WERI-Rb-1 (cell line): ENCODE measurements around the gene CFAP73.
"Not testable (repeated sequence)": the region's sequence is repeated elsewhere in the genome, so short reads cannot be mapped to it uniquely, and the experiment has no call there.

ENCODE experiments used
- DNase-seq: peaks from one replicate; pipeline ENCODE4 v3.0.0-alpha.2; 2020
- H3K27ac ChIP-seq: fragments of 250-450 bp; sonication (Bioruptor Pico); 2 replicates; pipeline ENCODE4 v1.5.1; 2020; ENCODE audit warnings: mild to moderate bottlenecking, moderate library complexity
- H3K27me3 ChIP-seq: fragments of 250-450 bp; sonication (Bioruptor Pico); 2 replicates; pipeline ENCODE4 v1.5.1; 2021; ENCODE audit warnings: mild to moderate bottlenecking, low read depth, moderate library complexity; ENCODE audit not compliant: insufficient read depth, severe bottlenecking
- H3K36me3 ChIP-seq: fragments of 250-450 bp; sonication (Bioruptor Pico); 2 replicates; pipeline ENCODE4 v1.5.1; 2020; ENCODE audit warnings: mild to moderate bottlenecking, moderate library complexity
- H3K4me3 ChIP-seq: 2 replicates; pipeline ENCODE4 v1.5.1; 2011; ENCODE audit warnings: low read depth, mild to moderate bottlenecking, control low read depth, low read length
- H3K9me3 ChIP-seq: fragments of 250-450 bp; sonication (Bioruptor Pico); 2 replicates; pipeline ENCODE4 v1.5.1; 2021; ENCODE audit warnings: mild to moderate bottlenecking, moderate library complexity; ENCODE audit not compliant: severe bottlenecking
- TF ChIP-seq, protein P1 (sequence below): IDR thresholded peaks from 2 replicates; pipeline ENCODE4 v1.5.1; 2011; ENCODE audit warnings: low read depth, mild to moderate bottlenecking, control low read depth, inconsistent platforms, low read length

CFAP73 gene

DNA sequence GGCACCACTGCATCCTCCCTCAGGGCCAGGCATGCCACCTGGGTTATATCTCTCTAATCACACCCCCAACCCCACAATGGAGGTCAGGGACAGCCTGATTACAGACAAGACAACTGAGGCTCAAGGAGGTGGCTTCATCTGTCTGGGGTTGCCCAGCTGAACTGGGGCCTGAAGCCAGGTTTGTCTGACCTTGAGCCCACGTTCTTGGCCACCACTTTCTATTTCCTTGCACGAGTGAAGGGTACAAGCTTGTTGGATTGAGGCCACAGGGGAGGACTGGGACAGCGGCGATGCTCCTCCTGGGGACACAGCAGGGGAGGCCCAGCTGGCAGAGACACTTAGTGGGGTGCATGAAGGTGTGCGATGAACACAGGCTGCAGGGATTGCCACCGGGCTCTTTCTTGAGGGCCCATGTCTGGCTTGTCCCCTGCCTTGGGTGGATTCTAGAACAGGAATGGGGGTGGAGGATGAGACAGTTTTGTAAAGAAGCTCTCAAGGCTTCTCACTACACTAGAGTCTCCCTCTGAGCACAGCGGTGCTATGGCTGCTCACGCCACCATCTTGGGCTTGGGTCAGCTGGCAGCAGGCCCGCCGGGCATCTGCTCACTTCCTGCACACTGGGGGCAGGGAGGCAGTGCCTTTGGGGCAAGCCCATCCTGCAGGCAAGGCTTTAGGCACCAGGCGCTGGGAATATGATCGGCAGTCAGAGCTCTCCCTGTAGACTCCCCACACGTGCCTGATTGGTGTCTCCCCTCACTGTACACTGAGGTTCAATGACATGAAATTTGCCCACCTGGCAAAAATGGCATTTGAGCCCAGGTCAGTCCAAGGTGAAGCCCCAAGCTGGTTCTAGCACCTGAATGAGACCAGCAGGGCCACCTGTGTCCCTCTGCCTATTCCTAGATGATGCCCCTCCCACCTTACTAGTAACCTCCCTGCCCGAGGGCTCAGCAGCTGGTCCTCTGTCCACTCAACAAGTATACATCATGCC, 52.0 kb downstream of the CFAP73 start:
- TF ChIP-seq, protein P1, sequence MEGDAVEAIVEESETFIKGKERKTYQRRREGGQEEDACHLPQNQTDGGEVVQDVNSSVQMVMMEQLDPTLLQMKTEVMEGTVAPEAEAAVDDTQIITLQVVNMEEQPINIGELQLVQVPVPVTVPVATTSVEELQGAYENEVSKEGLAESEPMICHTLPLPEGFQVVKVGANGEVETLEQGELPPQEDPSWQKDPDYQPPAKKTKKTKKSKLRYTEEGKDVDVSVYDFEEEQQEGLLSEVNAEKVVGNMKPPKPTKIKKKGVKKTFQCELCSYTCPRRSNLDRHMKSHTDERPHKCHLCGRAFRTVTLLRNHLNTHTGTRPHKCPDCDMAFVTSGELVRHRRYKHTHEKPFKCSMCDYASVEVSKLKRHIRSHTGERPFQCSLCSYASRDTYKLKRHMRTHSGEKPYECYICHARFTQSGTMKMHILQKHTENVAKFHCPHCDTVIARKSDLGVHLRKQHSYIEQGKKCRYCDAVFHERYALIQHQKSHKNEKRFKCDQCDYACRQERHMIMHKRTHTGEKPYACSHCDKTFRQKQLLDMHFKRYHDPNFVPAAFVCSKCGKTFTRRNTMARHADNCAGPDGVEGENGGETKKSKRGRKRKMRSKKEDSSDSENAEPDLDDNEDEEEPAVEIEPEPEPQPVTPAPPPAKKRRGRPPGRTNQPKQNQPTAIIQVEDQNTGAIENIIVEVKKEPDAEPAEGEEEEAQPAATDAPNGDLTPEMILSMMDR, result no peak
- DNase-seq, result no peak
- H3K27ac ChIP-seq, result no peak overlapping the region
- H3K36me3 ChIP-seq, result no peaks in the 10 kb centered on the region
- H3K4me3 ChIP-seq, result no peak overlapping the region
- H3K27me3 ChIP-seq, result no peaks in the 10 kb centered on the region
- H3K9me3 ChIP-seq, result no peaks in the 10 kb centered on the region

DNA sequence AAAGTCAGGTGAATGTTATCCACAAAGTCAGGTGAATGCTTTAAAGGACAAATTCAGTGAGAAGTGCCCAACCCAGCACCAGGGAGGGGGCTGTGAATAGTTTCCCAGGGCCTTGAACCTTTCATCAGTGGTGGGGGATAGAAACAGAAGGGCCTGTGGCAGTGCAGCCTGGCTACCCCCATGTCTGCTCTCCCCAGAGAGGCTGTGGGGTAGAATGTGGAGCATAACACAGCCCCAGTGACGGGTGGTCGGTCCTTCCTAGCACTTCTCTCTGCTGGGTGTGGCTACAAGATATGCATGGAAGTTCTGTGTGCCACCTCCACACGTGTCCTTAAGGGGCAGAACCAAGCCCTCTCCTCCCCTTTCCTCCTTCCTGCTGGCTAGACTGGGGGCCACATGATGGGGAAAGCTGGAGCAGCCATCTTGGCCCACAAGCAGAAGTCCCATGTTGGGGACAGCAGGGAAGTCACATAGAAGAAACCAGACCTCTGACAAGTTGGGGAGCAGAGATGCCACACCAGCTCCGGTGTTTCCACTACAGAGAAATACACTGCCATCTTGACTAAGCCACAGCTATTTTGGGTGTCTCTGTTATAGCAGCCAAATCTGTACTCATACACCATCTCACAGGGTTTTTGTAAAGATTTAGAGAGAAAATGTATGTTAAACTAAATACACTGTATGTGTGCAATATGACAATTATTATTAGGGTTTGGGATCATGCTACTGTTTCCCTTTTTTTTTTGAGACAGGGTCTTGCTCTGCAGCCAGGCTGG, 53.0 kb downstream of the CFAP73 start:
- DNase-seq, result no peak
- Histone ChIP-seq H3K36me3 (no peaks in the 10 kb centered on the region), H3K27me3 (no peaks in the 10 kb centered on the region), H3K4me3 (no peak overlapping the region), H3K27ac (no peak overlapping the region), H3K9me3 (no peaks in the 10 kb centered on the region)
- TF ChIP-seq, protein P1, result no peak

- no peaks in the 10 kb centered on the region for H3K36me3 ChIP-seq
- DNase-seq, result no peak
- no peaks in the 10 kb centered on the region for H3K27me3 ChIP-seq
- no peaks in the 10 kb centered on the region for H3K9me3 ChIP-seq
- no peak overlapping the region for H3K4me3 ChIP-seq
- no peak overlapping the region for H3K27ac ChIP-seq
- TF ChIP-seq, protein P1, result no peak
Measured at GRCh38 chr12:113203852-113204760, 54.6 kb downstream of the CFAP73 start.

DNA sequence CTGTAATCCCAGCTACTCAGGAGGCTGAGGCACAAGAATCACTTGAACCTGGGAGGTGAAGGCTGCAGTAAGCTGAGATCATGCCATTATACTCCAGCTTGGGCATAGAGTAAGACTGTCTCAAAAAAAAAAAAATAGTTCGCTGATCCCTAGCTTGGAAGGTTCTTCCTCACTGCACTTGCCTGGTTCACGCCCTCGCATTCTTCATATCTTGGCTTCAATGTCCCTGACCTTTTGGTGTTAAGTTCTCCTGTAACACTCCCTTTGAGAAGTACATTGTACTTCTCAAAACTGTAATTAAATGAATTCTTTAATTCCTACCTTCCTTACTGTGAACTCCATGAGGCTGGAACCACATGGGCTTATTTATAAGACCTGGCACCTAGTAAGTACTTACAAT, 55.3 kb downstream of the CFAP73 start:
- Histone ChIP-seq H3K4me3 (no peak overlapping the region), H3K9me3 (no peaks in the 10 kb centered on the region), H3K27ac (no peak overlapping the region), H3K36me3 (no peaks in the 10 kb centered on the region), H3K27me3 (no peaks in the 10 kb centered on the region)
- no peak for DNase-seq
- TF ChIP-seq, protein P1, result no peak

- not testable (repeated sequence) for H3K4me3 ChIP-seq, H3K27ac ChIP-seq, H3K9me3 ChIP-seq, DNase-seq, H3K36me3 ChIP-seq, H3K27me3 ChIP-seq
Measured at GRCh38 chr12:113206802-113207201, 57.3 kb downstream of the CFAP73 start.
